Mesendoderm (in vitro differentiated cells): Measurements from ENCODE around the gene SLAIN2.

Experiments used
- DNase-seq: peaks from one replicate; pipeline ENCODE4 v3.0.0; 2013
- H2AK5ac ChIP-seq: 2 replicates; pipeline ENCODE4 v1.6.1; 2013; ENCODE audit warnings: low read length, inconsistent platforms
- H2BK120ac ChIP-seq: 2 replicates; pipeline ENCODE4 v1.6.1; 2013; ENCODE audit warnings: low read depth, mild to moderate bottlenecking, low read length, moderate library complexity, mixed read lengths
- H2BK15ac ChIP-seq: replicated peaks from 2 replicates; pipeline ENCODE4 v1.6.1; 2013; ENCODE audit warnings: low read depth, mild to moderate bottlenecking, moderate library complexity
- H2BK5ac ChIP-seq: 2 replicates; pipeline ENCODE4 v1.6.1; 2013; ENCODE audit warnings: low read length, inconsistent platforms
- H3K18ac ChIP-seq: 2 replicates; pipeline ENCODE4 v1.6.1; 2013; ENCODE audit warnings: mild to moderate bottlenecking, low read length, mixed read lengths
- H3K23ac ChIP-seq: one replicate; pipeline ENCODE4 v1.6.1; 2013; ENCODE audit warnings: low read length
- H3K27ac ChIP-seq: 2 replicates; pipeline ENCODE4 v1.5.1; 2013; ENCODE audit warnings: low read depth, mild to moderate bottlenecking, inconsistent platforms, low read length, moderate library complexity
- H3K27me3 ChIP-seq: 2 replicates; pipeline ENCODE4 v1.6.1; 2013; ENCODE audit warnings: low read length, control low read depth, mild to moderate bottlenecking, inconsistent platforms; ENCODE audit not compliant: insufficient read depth, poor library complexity
- H3K36me3 ChIP-seq: 2 replicates; pipeline ENCODE4 v1.6.1; 2013; ENCODE audit warnings: low read length, inconsistent platforms; ENCODE audit not compliant: control insufficient read depth, insufficient read depth
- H3K4ac ChIP-seq: one replicate; pipeline ENCODE4 v1.6.1; 2013; ENCODE audit warnings: low read depth, mild to moderate bottlenecking, low read length, moderate library complexity
- H3K4me1 ChIP-seq: 2 replicates; pipeline ENCODE4 v1.6.1; 2013; ENCODE audit warnings: low read depth, low read length, inconsistent platforms; ENCODE audit not compliant: control insufficient read depth
- H3K4me2 ChIP-seq: 2 replicates; pipeline ENCODE4 v1.6.1; 2013; ENCODE audit warnings: low read length
- H3K4me3 ChIP-seq: 2 replicates; pipeline ENCODE4 v1.5.1; 2013; ENCODE audit warnings: mild to moderate bottlenecking, low read length
- H3K56ac ChIP-seq: one replicate; pipeline ENCODE4 v1.6.1; 2013; ENCODE audit warnings: low read length
- H3K79me1 ChIP-seq: 2 replicates; pipeline ENCODE4 v1.6.1; 2013; ENCODE audit warnings: low read length, inconsistent platforms
- H3K79me2 ChIP-seq: 2 replicates; pipeline ENCODE4 v1.6.1; 2013; ENCODE audit warnings: mild to moderate bottlenecking, low read length; ENCODE audit not compliant: control insufficient read depth, insufficient read depth
- H3K9ac ChIP-seq: 2 replicates; pipeline ENCODE4 v1.6.1; 2013; ENCODE audit warnings: low read length, inconsistent platforms
- H4K5ac ChIP-seq: one replicate; pipeline ENCODE4 v1.6.1; 2013; ENCODE audit warnings: low read length
- H4K8ac ChIP-seq: one replicate; pipeline ENCODE4 v1.6.1; 2013; ENCODE audit warnings: low read depth, mild to moderate bottlenecking, control low read depth, low read length, moderate library complexity
- WGBS: extraction: QIAGEN DNeasy Blood & Tissue Kit; methylation state at CpG from one replicate; pipeline ENCODE4 v1.1.7; 2013; ENCODE audit warnings: low lambda C conversion rate, missing lambda C conversion rate; ENCODE audit not compliant: insufficient coverage; ENCODE audit errors: extremely low coverage; 5-methylcytosine and 5-hydroxymethylcytosine counted together

SLAIN2 gene

DNA sequence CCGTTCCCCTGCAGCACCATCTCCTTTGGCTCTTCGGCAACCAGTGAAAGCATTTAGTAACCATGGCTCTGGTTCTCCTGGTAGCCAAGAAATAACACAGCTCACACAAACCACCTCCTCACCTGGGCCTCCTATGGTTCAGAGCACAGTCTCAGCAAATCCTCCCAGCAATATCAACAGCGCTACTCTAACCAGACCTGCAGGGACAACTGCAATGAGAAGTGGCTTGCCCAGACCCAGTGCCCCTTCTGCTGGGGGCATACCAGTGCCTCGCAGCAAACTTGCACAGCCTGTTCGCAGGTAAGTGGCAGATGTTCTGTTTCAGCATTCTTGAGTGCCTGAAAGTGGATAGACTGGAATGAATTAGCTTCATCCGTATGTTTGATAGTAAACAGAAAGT lies 78.8 kb downstream of the SLAIN2 start:
- Histone ChIP-seq H3K56ac (no peak overlapping the region), H3K9ac (no peak overlapping the region), H3K4me2 (no peak overlapping the region), H4K8ac (no peak overlapping the region), H3K23ac (no peak overlapping the region), H2BK15ac (no peak overlapping the region), H2BK5ac (no peak overlapping the region), H3K4me1 (no peaks in the 10 kb centered on the region), H2BK120ac (no peak overlapping the region), H3K27me3 (no peaks in the 10 kb centered on the region), H3K79me2 (no peaks in the 10 kb centered on the region), H3K27ac (no peak overlapping the region), H4K5ac (no peak overlapping the region), H2AK5ac (no peak overlapping the region), H3K36me3 (no peaks in the 10 kb centered on the region), H3K4me3 (no peak overlapping the region), H3K4ac (no peak overlapping the region), H3K18ac (no peak overlapping the region), H3K79me1 (no peaks in the 10 kb centered on the region)
- no peak for DNase-seq
- WGBS = no CpG with 5 or more reads among the region's 6 CpGs

DNA sequence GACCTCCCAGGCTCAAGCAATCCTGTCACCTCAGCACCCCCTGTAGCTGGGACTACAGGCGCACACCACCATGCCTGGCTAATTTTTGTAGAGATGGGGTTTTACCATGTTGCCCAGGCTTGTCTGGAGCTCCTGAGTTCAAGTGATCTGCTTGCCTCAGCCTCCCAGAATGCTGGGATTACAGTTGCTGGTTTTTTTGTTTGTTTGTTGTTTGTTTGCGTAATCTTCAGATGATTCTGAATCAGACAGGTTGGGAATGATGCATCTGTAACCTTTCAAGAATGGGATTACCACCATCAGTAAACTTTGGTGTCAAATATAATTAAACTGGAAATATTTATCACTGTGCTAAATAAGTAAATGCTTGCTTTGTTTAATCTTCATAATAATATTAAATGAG lies 79.8 kb downstream of the SLAIN2 start:
- H4K8ac ChIP-seq = no peak overlapping the region
- H2BK15ac ChIP-seq = no peak overlapping the region
- H3K79me2 ChIP-seq = no peaks in the 10 kb centered on the region
- H3K4me2 ChIP-seq = no peak overlapping the region
- no peak overlapping the region for H3K4me3 ChIP-seq
- H3K27ac ChIP-seq = no peak overlapping the region
- no peak overlapping the region for H2BK5ac ChIP-seq
- WGBS = no CpG with 5 or more reads among the region's 2 CpGs
- H3K23ac ChIP-seq = no peak overlapping the region
- no peak overlapping the region for H3K18ac ChIP-seq
- no peaks in the 10 kb centered on the region for H3K79me1 ChIP-seq
- H3K4ac ChIP-seq = no peak overlapping the region
- no peak overlapping the region for H4K5ac ChIP-seq
- no peaks in the 10 kb centered on the region for H3K27me3 ChIP-seq
- no peak overlapping the region for H2AK5ac ChIP-seq
- H3K4me1 ChIP-seq = no peaks in the 10 kb centered on the region
- no peak overlapping the region for H3K9ac ChIP-seq
- H2BK120ac ChIP-seq = no peak overlapping the region
- no peak overlapping the region for H3K56ac ChIP-seq
- H3K36me3 ChIP-seq = no peaks in the 10 kb centered on the region
- DNase-seq = no peak

DNA sequence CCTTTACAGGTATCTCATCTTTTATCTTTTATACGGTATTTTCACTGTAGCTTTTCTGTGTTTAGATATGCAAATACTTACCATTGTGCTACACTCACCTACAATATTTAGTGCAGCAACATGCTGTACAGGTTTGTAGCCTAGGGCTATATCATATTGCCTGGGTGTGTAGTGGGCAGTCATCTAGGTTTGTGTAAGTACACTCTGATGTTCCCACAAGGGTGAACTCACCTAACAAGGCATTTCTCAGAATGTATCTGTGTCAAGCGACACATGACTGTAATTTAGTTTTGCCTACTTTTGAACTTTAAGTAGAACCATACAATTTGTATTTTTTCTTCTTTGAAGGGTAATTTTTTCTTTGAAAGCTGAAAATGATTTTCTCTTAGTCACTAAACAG lies 87.6 kb downstream of the SLAIN2 start:
- Histone ChIP-seq H3K9ac (no peak overlapping the region), H4K5ac (no peak overlapping the region), H3K79me2 (no peaks in the 10 kb centered on the region), H2BK120ac (no peak overlapping the region), H3K27ac (no peak overlapping the region), H3K56ac (no peak overlapping the region), H3K4ac (no peak overlapping the region), H2AK5ac (no peak overlapping the region), H4K8ac (no peak overlapping the region), H3K27me3 (no peaks in the 10 kb centered on the region), H3K4me2 (no peak overlapping the region), H3K23ac (no peak overlapping the region), H2BK5ac (no peak overlapping the region), H3K4me3 (no peak overlapping the region), H3K18ac (no peak overlapping the region), H3K79me1 (no peaks in the 10 kb centered on the region), H2BK15ac (no peak overlapping the region), H3K36me3 (no peaks in the 10 kb centered on the region), H3K4me1 (no peaks in the 10 kb centered on the region)
- WGBS = no CpG with 5 or more reads among the region's 2 CpGs
- no peak for DNase-seq

DNA sequence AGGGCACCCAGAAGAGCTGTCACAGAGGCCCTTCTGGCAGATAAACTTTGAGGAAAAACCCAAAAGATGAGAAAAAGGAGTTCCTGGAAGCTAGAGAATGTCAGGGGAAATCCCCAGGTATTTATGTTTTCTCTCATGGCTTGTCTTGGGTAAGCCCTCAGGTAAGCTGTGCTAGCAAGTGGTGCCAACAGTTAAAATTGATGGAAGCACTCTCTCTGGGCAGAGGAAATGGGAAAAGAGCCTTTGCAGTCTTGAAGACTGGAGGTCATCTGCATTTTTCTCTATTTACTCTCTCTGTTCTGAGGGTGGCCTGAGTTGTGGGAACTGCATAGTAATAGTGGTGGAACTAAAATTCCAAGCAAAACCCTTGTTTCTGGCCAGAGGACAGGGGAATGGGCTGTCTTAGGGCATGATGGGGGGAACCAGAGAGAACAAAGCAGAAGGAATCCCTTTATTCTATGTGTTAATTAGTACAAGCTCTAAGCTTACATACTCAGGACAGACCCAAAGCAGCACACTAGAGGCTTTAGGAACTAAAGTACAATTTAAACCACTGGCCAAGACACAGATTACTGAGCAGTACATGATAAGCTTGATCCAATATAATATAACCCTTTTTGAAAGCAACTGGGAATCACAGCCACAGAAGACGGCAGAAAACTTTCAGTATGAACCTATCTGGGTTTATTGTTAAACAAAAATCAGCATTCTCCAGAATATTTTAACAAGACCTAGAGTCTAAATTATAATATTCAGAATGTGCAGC lies 88.6 kb downstream of the SLAIN2 start:
- H2BK120ac ChIP-seq = no peak overlapping the region
- no peak overlapping the region for H3K4me2 ChIP-seq
- H4K5ac ChIP-seq = no peak overlapping the region
- DNase-seq = no peak
- WGBS = no CpG with 5 or more reads among the region's 1 CpG
- no peak overlapping the region for H3K18ac ChIP-seq
- no peak overlapping the region for H3K23ac ChIP-seq
- no peaks in the 10 kb centered on the region for H3K79me2 ChIP-seq
- H3K36me3 ChIP-seq = no peaks in the 10 kb centered on the region
- no peaks in the 10 kb centered on the region for H3K79me1 ChIP-seq
- H3K4me3 ChIP-seq = no peak overlapping the region
- no peak overlapping the region for H3K4ac ChIP-seq
- H3K56ac ChIP-seq = no peak overlapping the region
- no peak overlapping the region for H3K9ac ChIP-seq
- no peak overlapping the region for H2AK5ac ChIP-seq
- H3K27me3 ChIP-seq = no peaks in the 10 kb centered on the region
- no peak overlapping the region for H4K8ac ChIP-seq
- no peak overlapping the region for H2BK15ac ChIP-seq
- no peak overlapping the region for H3K27ac ChIP-seq
- H3K4me1 ChIP-seq = no peaks in the 10 kb centered on the region
- H2BK5ac ChIP-seq = no peak overlapping the region

DNA sequence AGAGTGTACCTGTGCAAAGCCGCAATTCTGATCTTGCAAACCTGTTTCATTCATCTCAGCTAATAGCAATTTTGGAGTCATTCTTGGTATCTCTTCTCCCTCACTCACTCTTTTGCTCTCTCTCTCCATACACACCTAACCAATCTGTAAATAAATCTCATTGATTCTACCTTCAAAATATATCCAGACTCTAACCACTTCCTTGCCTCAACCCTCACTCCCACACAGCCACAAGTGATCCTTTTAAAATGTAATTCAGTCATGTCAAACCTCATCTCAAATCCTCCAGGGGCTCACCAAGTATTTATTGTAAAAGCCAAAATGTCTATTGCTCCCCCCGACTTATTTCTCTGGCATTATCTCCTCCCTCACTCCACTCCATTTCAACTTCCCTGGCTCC lies 90.1 kb downstream of the SLAIN2 start:
- H3K27ac ChIP-seq = no peak overlapping the region
- no peak overlapping the region for H3K56ac ChIP-seq

DNA sequence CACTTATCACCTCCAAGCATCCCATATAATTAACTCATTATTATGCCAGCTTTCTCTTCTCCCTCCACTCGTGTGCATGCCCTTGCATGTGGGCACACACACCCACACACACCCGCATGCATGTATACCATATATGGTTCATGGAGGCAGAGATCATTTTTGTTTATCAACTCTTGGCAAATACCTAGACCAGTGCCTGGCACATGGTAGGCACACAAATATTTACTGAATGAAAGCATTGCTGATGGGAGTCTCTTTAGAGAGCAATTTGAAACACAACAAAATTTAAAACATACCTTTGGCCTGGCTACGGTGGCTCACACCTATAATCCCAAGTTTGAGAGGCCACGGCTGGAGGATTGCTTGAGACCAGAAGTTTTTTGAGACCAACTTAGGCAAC lies 90.7 kb downstream of the SLAIN2 start:
- no peak overlapping the region for H2AK5ac ChIP-seq
- no peak overlapping the region for H3K9ac ChIP-seq
- no peaks in the 10 kb centered on the region for H3K36me3 ChIP-seq
- no peaks in the 10 kb centered on the region for H3K79me2 ChIP-seq
- DNase-seq = no peak
- no peaks in the 10 kb centered on the region for H3K27me3 ChIP-seq
- no peak overlapping the region for H4K5ac ChIP-seq
- no peak overlapping the region for H2BK5ac ChIP-seq
- no peak overlapping the region for H3K56ac ChIP-seq
- H3K79me1 ChIP-seq = no peaks in the 10 kb centered on the region
- no peak overlapping the region for H2BK15ac ChIP-seq
- no peak overlapping the region for H3K4me2 ChIP-seq
- no peak overlapping the region for H3K18ac ChIP-seq
- H3K27ac ChIP-seq = no peak overlapping the region
- H3K4me1 ChIP-seq = no peaks in the 10 kb centered on the region
- WGBS = no CpG with 5 or more reads among the region's 4 CpGs
- no peak overlapping the region for H3K4ac ChIP-seq
- H4K8ac ChIP-seq = no peak overlapping the region
- no peak overlapping the region for H3K23ac ChIP-seq
- no peak overlapping the region for H2BK120ac ChIP-seq
- no peak overlapping the region for H3K4me3 ChIP-seq

More for the DNA sequence above, 90.1 kb downstream of the SLAIN2 start:
- H2AK5ac ChIP-seq = no peak overlapping the region
- H3K4me2 ChIP-seq = no peak overlapping the region
- H4K5ac ChIP-seq = no peak overlapping the region
- no peak overlapping the region for H2BK15ac ChIP-seq
- H2BK5ac ChIP-seq = no peak overlapping the region
- no peak overlapping the region for H3K4me3 ChIP-seq
- H3K9ac ChIP-seq = no peak overlapping the region
- DNase-seq = no peak
- no peaks in the 10 kb centered on the region for H3K36me3 ChIP-seq
- H3K27me3 ChIP-seq = no peaks in the 10 kb centered on the region
- no peak overlapping the region for H2BK120ac ChIP-seq
- H3K23ac ChIP-seq = no peak overlapping the region
- no peaks in the 10 kb centered on the region for H3K4me1 ChIP-seq
- H3K79me2 ChIP-seq = no peaks in the 10 kb centered on the region
- no peak overlapping the region for H3K4ac ChIP-seq
- H4K8ac ChIP-seq = no peak overlapping the region
- H3K18ac ChIP-seq = no peak overlapping the region
- no CpG with 5 or more reads among the region's 2 CpGs for WGBS
- no peaks in the 10 kb centered on the region for H3K79me1 ChIP-seq
